DND-41 (cell line): ENCODE results near the gene PADI3.

Experiments used
- EZH2 ChIP-seq: IDR thresholded peaks from 3 replicates; pipeline ENCODE4 v1.6.1; 2012; ENCODE audit warnings: borderline replicate concordance, low read depth, mild to moderate bottlenecking, moderate library complexity, low read length, inconsistent platforms; ENCODE audit not compliant: severe bottlenecking
- TF ChIP-seq, protein P1 (sequence below): IDR thresholded peaks from 2 replicates; pipeline ENCODE4 v1.5.1; 2012; ENCODE audit warnings: borderline replicate concordance, low read length, moderate library complexity, mild to moderate bottlenecking; ENCODE audit not compliant: poor library complexity, severe bottlenecking; ENCODE audit errors: extremely low read depth

DNA sequence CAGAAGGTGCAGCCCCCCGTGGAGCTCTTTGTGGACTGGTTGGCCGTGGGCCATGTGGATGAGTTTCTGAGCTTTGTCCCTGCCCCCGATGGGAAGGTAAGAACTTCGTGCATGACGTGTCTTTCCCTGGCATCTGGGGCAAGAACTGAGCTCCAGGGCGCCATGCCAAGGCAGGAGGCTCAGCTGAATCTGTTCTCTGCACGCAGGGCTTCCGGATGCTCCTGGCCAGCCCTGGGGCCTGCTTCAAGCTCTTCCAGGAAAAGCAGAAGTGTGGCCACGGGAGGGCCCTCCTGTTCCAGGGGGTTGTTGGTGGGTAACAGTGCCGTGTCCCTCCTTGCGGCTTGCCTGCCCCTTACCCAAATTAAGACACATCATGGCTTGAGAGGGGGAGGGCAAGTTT, 27.7 kb downstream of the PADI3 start:
- TF ChIP-seq, protein P1, sequence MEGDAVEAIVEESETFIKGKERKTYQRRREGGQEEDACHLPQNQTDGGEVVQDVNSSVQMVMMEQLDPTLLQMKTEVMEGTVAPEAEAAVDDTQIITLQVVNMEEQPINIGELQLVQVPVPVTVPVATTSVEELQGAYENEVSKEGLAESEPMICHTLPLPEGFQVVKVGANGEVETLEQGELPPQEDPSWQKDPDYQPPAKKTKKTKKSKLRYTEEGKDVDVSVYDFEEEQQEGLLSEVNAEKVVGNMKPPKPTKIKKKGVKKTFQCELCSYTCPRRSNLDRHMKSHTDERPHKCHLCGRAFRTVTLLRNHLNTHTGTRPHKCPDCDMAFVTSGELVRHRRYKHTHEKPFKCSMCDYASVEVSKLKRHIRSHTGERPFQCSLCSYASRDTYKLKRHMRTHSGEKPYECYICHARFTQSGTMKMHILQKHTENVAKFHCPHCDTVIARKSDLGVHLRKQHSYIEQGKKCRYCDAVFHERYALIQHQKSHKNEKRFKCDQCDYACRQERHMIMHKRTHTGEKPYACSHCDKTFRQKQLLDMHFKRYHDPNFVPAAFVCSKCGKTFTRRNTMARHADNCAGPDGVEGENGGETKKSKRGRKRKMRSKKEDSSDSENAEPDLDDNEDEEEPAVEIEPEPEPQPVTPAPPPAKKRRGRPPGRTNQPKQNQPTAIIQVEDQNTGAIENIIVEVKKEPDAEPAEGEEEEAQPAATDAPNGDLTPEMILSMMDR, result no peak
- TF ChIP-seq EZH2, result no peak
